ENCODE measurements around the gene WASHC2A.
"Not testable (repeated sequence)": the region's sequence is repeated elsewhere in the genome, so short reads cannot be mapped to it uniquely, and the experiment has no call there.

DNA sequence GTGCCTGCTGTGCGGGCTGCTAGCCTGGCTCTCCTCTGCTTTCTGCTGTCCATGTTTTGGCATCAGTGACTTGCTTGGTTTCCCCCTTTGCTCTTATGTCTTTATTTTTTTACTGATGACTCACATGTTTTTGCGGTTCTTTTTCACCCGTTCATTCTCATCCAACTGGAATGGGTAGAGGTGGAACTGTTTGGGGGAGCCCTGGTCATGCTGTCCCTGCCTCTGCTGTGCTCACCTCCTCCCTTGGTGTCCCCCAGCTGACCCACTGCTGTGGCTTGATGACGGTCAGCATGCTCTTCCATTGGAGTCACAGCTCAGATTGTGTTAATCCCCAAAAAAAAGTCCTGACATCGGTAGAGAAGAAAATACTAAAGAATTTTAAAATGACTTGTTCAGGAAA lies 26.9 kb downstream of the WASHC2A start:
- TF ChIP-seq, protein P1, sequence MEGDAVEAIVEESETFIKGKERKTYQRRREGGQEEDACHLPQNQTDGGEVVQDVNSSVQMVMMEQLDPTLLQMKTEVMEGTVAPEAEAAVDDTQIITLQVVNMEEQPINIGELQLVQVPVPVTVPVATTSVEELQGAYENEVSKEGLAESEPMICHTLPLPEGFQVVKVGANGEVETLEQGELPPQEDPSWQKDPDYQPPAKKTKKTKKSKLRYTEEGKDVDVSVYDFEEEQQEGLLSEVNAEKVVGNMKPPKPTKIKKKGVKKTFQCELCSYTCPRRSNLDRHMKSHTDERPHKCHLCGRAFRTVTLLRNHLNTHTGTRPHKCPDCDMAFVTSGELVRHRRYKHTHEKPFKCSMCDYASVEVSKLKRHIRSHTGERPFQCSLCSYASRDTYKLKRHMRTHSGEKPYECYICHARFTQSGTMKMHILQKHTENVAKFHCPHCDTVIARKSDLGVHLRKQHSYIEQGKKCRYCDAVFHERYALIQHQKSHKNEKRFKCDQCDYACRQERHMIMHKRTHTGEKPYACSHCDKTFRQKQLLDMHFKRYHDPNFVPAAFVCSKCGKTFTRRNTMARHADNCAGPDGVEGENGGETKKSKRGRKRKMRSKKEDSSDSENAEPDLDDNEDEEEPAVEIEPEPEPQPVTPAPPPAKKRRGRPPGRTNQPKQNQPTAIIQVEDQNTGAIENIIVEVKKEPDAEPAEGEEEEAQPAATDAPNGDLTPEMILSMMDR (tag by site-specific recombination; IDR thresholded peaks at IDR 0.05) = not testable (repeated sequence)
- TF ChIP-seq ZFP41 (tag by site-specific recombination; IDR thresholded peaks at IDR 0.05; ENCODE audit: borderline replicate concordance); ZNF10 (tag by site-specific recombination; IDR thresholded peaks at IDR 0.05); KLF9 (tag by site-specific recombination; IDR thresholded peaks at IDR 0.05; ENCODE audit: low read depth); BCL11A (tag by site-specific recombination; IDR thresholded peaks at IDR 0.05; ENCODE audit: low read depth); MEIS1 (CRISPR knock-in tag; IDR thresholded peaks at IDR 0.05; ENCODE audit: borderline replicate concordance); YY1 (tag by site-specific recombination; IDR thresholded peaks at IDR 0.05); ZBTB1 (tag by site-specific recombination; IDR thresholded peaks at IDR 0.05): not testable (repeated sequence)
- TF ChIP-seq, protein P2, sequence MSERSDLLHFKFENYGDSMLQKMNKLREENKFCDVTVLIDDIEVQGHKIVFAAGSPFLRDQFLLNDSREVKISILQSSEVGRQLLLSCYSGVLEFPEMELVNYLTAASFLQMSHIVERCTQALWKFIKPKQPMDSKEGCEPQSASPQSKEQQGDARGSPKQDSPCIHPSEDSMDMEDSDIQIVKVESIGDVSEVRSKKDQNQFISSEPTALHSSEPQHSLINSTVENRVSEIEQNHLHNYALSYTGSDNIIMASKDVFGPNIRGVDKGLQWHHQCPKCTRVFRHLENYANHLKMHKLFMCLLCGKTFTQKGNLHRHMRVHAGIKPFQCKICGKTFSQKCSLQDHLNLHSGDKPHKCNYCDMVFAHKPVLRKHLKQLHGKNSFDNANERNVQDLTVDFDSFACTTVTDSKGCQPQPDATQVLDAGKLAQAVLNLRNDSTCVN (tag by site-specific recombination; optimal IDR thresholded peaks at IDR 0.05) = not testable (repeated sequence)
